HEK293 (cell line): Measurements from ENCODE around the gene SMOC1.
A peak's percentile ranks its signal among the peaks of the same experiment; 100 is the strongest.

Source experiments
- BCL6B ChIP-seq: fragments of 450-650 bp; formaldehyde crosslinking; IDR thresholded peaks from 2 replicates; pipeline ENCODE4 v1.5.1; 2017; ENCODE audit warnings: missing biosample characterization, missing genetic modification characterization
- FEZF1 ChIP-seq: fragments of 450-650 bp; formaldehyde crosslinking; IDR thresholded peaks from 2 replicates; pipeline ENCODE4 v1.5.1; 2016; ENCODE audit warnings: missing biosample characterization, missing genetic modification characterization
- REPIN1 ChIP-seq: fragments of 450-650 bp; formaldehyde crosslinking; IDR thresholded peaks from 2 replicates; pipeline ENCODE4 v1.5.1; 2017; ENCODE audit warnings: missing biosample characterization, missing genetic modification characterization, low read depth
- SALL2 ChIP-seq: fragments of 450-650 bp; formaldehyde crosslinking; IDR thresholded peaks from 2 replicates; pipeline ENCODE4 v1.5.0; 2017; ENCODE audit warnings: missing biosample characterization, mild to moderate bottlenecking, missing genetic modification characterization, borderline replicate concordance
- SCRT2 ChIP-seq: fragments of 450-650 bp; formaldehyde crosslinking; IDR thresholded peaks from 2 replicates; pipeline ENCODE4 v1.5.1; 2016; ENCODE audit warnings: missing biosample characterization, missing genetic modification characterization
- ZBTB1 ChIP-seq: fragments of 450-650 bp; formaldehyde crosslinking; IDR thresholded peaks from 2 replicates; pipeline ENCODE4 v1.5.1; 2016; ENCODE audit warnings: missing biosample characterization, missing genetic modification characterization
- ZBTB44 ChIP-seq: fragments of 450-650 bp; IDR thresholded peaks from 2 replicates; pipeline ENCODE4 v1.5.1; 2018; ENCODE audit warnings: missing biosample characterization, mild to moderate bottlenecking, missing genetic modification characterization
- ZBTB49 ChIP-seq: fragments of 450-650 bp; formaldehyde crosslinking; IDR thresholded peaks from 2 replicates; pipeline ENCODE4 v1.5.1; 2016; ENCODE audit warnings: missing biosample characterization, missing genetic modification characterization, low read depth
- ZNF146 ChIP-seq: fragments of 450-650 bp; formaldehyde crosslinking; IDR thresholded peaks from 2 replicates; pipeline ENCODE4 v1.5.1; 2016; ENCODE audit warnings: missing biosample characterization, missing genetic modification characterization
- ZNF239 ChIP-seq: fragments of 450-650 bp; formaldehyde crosslinking; IDR thresholded peaks from 2 replicates; pipeline ENCODE4 v1.5.1; 2016; ENCODE audit warnings: missing biosample characterization, missing genetic modification characterization
- ZNF423 ChIP-seq: fragments of 450-650 bp; formaldehyde crosslinking; IDR thresholded peaks from 2 replicates; pipeline ENCODE4 v1.5.1; 2016; ENCODE audit warnings: missing biosample characterization, missing genetic modification characterization
- ZNF488 ChIP-seq: fragments of 450-650 bp; formaldehyde crosslinking; IDR thresholded peaks from 2 replicates; pipeline ENCODE4 v1.5.1; 2016; ENCODE audit warnings: missing biosample characterization, missing genetic modification characterization
- ZNF658 ChIP-seq: fragments of 450-650 bp; formaldehyde crosslinking; IDR thresholded peaks from 2 replicates; pipeline ENCODE4; 2016; ENCODE audit warnings: missing biosample characterization, missing genetic modification characterization
- ZNF660 ChIP-seq: fragments of 450-650 bp; IDR thresholded peaks from 2 replicates; pipeline ENCODE4 v1.5.1; 2018; ENCODE audit warnings: missing biosample characterization, mild to moderate bottlenecking, missing genetic modification characterization
- ZNF692 ChIP-seq: fragments of 450-650 bp; formaldehyde crosslinking; IDR thresholded peaks from 2 replicates; pipeline ENCODE4 v1.5.1; 2016; ENCODE audit warnings: missing biosample characterization, missing genetic modification characterization
- ZNF76 ChIP-seq: fragments of 450-650 bp; formaldehyde crosslinking; IDR thresholded peaks from 2 replicates; pipeline ENCODE4; 2016; ENCODE audit warnings: low read depth, missing biosample characterization, missing genetic modification characterization, borderline replicate concordance
- ZNF830 ChIP-seq: fragments of 450-650 bp; IDR thresholded peaks from 2 replicates; pipeline ENCODE4 v1.5.0; 2018; ENCODE audit warnings: missing biosample characterization, missing genetic modification characterization, low read depth, mild to moderate bottlenecking, moderate library complexity
- ZNF843 ChIP-seq: fragments of 450-650 bp; formaldehyde crosslinking; IDR thresholded peaks from 2 replicates; pipeline ENCODE4 v1.5.1; 2016; ENCODE audit warnings: missing biosample characterization, missing genetic modification characterization
- ZXDB ChIP-seq: fragments of 450-650 bp; formaldehyde crosslinking; IDR thresholded peaks from 2 replicates; pipeline ENCODE4 v1.5.1; 2016; ENCODE audit warnings: missing biosample characterization, missing genetic modification characterization
- TF ChIP-seq, protein P1 (sequence below): fragments of 450-650 bp; formaldehyde crosslinking; IDR thresholded peaks from 2 replicates; pipeline ENCODE4 v1.5.1; 2017; ENCODE audit warnings: missing biosample characterization, missing genetic modification characterization
- TF ChIP-seq, protein P2 (sequence below): fragments of 450-650 bp; formaldehyde crosslinking; IDR thresholded peaks from 2 replicates; pipeline ENCODE4 v1.5.1; 2016; ENCODE audit warnings: missing biosample characterization, missing genetic modification characterization
- TF ChIP-seq, protein P3 (sequence below): fragments of 450-650 bp; formaldehyde crosslinking; optimal IDR thresholded peaks from 2 replicates; pipeline ENCODE3; 2016; ENCODE audit warnings: missing biosample characterization, mild to moderate bottlenecking, missing genetic modification characterization
- TF ChIP-seq, protein P4 (sequence below): fragments of 450-650 bp; formaldehyde crosslinking; IDR thresholded peaks from 2 replicates; pipeline ENCODE4; 2016; ENCODE audit warnings: missing biosample characterization, missing genetic modification characterization
- TF ChIP-seq, protein P5 (sequence below): fragments of 450-650 bp; formaldehyde crosslinking; IDR thresholded peaks from 2 replicates; pipeline ENCODE4 v1.5.1; 2016; ENCODE audit warnings: missing biosample characterization, missing genetic modification characterization

SMOC1 gene

DNA sequence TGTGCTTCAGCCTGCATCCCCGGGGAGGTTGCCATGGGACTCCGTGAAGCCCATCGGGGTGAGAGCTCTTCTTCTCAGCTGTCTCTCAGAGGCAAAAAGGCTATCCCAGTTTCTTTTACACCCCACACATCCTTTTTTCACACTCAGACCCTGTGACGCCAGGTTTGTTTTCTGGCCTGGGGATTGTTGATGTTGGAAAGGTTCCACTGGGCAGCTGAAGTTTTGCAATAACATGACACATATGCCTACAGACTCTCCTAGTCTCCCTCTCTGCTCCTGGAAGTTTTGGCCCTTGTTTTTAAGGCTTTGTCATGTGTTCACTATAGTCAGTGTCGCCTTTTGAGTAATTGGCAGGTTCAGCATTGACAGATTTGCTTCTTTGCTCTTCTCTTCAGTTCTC lies 118.6 kb downstream of the SMOC1 start (continued):
- TF ChIP-seq ZNF692 (tag by site-specific recombination), result peak; percentile 59
- TF ChIP-seq ZNF488 (tag by site-specific recombination), result no peak
- TF ChIP-seq, protein P1, sequence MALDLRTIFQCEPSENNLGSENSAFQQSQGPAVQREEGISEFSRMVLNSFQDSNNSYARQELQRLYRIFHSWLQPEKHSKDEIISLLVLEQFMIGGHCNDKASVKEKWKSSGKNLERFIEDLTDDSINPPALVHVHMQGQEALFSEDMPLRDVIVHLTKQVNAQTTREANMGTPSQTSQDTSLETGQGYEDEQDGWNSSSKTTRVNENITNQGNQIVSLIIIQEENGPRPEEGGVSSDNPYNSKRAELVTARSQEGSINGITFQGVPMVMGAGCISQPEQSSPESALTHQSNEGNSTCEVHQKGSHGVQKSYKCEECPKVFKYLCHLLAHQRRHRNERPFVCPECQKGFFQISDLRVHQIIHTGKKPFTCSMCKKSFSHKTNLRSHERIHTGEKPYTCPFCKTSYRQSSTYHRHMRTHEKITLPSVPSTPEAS, result no peak
- TF ChIP-seq BCL6B (tag by site-specific recombination), result no peak
- no peak for TF ChIP-seq ZBTB49 (tag by site-specific recombination)
- no peak for TF ChIP-seq ZNF830 (tag by site-specific recombination)
- TF ChIP-seq ZNF660 (tag by site-specific recombination), result 0 out of 2 replicates have a peak, but pooled peaks have one; percentile 43
- TF ChIP-seq FEZF1 (tag by site-specific recombination), result peak; percentile 90
- TF ChIP-seq ZNF146 (tag by site-specific recombination), result no peak
- 0 out of 2 replicates have a peak, but pooled peaks have one; percentile 33 for TF ChIP-seq ZNF843 (tag by site-specific recombination)
- TF ChIP-seq ZNF423 (tag by site-specific recombination), result no peak
- TF ChIP-seq, protein P2, sequence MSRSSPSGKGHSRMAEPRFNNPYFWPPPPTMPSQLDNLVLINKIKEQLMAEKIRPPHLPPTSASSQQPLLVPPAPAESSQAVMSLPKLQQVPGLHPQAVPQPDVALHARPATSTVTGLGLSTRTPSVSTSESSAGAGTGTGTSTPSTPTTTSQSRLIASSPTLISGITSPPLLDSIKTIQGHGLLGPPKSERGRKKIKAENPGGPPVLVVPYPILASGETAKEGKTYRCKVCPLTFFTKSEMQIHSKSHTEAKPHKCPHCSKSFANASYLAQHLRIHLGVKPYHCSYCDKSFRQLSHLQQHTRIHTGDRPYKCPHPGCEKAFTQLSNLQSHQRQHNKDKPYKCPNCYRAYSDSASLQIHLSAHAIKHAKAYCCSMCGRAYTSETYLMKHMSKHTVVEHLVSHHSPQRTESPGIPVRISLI (tag by site-specific recombination), result 0 out of 2 replicates have a peak, but pooled peaks have one; percentile 45
- TF ChIP-seq ZXDB, result no peak
- no peak for TF ChIP-seq ZNF239 (tag by site-specific recombination)
- TF ChIP-seq ZBTB1 (tag by site-specific recombination), result no peak
- no peak for TF ChIP-seq SALL2 (tag by site-specific recombination)
- TF ChIP-seq ZNF76 (tag by site-specific recombination), result no peak
- TF ChIP-seq ZBTB44 (tag by site-specific recombination), result peak; percentile 40; the same call in 1 of the 2 replicates
- no peak for TF ChIP-seq SCRT2 (tag by site-specific recombination)
- TF ChIP-seq, protein P3, sequence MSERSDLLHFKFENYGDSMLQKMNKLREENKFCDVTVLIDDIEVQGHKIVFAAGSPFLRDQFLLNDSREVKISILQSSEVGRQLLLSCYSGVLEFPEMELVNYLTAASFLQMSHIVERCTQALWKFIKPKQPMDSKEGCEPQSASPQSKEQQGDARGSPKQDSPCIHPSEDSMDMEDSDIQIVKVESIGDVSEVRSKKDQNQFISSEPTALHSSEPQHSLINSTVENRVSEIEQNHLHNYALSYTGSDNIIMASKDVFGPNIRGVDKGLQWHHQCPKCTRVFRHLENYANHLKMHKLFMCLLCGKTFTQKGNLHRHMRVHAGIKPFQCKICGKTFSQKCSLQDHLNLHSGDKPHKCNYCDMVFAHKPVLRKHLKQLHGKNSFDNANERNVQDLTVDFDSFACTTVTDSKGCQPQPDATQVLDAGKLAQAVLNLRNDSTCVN (tag by site-specific recombination), result no peak
- TF ChIP-seq, protein P4, sequence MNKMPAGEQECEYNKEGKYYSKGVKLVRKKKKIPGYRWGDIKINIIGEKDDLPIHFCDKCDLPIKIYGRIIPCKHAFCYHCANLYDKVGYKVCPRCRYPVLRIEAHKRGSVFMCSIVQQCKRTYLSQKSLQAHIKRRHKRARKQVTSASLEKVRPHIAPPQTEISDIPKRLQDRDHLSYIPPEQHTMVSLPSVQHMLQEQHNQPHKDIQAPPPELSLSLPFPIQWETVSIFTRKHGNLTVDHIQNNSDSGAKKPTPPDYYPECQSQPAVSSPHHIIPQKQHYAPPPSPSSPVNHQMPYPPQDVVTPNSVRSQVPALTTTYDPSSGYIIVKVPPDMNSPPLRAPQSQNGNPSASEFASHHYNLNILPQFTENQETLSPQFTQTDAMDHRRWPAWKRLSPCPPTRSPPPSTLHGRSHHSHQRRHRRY (tag by site-specific recombination), result no peak
- TF ChIP-seq, protein P5, sequence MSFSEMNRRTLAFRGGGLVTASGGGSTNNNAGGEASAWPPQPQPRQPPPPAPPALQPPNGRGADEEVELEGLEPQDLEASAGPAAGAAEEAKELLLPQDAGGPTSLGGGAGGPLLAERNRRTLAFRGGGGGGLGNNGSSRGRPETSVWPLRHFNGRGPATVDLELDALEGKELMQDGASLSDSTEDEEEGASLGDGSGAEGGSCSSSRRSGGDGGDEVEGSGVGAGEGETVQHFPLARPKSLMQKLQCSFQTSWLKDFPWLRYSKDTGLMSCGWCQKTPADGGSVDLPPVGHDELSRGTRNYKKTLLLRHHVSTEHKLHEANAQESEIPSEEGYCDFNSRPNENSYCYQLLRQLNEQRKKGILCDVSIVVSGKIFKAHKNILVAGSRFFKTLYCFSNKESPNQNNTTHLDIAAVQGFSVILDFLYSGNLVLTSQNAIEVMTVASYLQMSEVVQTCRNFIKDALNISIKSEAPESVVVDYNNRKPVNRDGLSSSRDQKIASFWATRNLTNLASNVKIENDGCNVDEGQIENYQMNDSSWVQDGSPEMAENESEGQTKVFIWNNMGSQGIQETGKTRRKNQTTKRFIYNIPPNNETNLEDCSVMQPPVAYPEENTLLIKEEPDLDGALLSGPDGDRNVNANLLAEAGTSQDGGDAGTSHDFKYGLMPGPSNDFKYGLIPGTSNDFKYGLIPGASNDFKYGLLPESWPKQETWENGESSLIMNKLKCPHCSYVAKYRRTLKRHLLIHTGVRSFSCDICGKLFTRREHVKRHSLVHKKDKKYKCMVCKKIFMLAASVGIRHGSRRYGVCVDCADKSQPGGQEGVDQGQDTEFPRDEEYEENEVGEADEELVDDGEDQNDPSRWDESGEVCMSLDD, result no peak
- no peak for TF ChIP-seq REPIN1 (tag by site-specific recombination)
- no peak for TF ChIP-seq ZNF658 (tag by site-specific recombination)
